Raji (cell line): ENCODE measurements around the gene SLCO6A1.

Experiments used
- POLR2A ChIP-seq: IDR thresholded peaks from 2 replicates; pipeline ENCODE4 v1.6.1; 2011; ENCODE audit warnings: low read depth, low read length, control low read depth; ENCODE audit not compliant: insufficient read depth

Gene SLCO6A1

DNA sequence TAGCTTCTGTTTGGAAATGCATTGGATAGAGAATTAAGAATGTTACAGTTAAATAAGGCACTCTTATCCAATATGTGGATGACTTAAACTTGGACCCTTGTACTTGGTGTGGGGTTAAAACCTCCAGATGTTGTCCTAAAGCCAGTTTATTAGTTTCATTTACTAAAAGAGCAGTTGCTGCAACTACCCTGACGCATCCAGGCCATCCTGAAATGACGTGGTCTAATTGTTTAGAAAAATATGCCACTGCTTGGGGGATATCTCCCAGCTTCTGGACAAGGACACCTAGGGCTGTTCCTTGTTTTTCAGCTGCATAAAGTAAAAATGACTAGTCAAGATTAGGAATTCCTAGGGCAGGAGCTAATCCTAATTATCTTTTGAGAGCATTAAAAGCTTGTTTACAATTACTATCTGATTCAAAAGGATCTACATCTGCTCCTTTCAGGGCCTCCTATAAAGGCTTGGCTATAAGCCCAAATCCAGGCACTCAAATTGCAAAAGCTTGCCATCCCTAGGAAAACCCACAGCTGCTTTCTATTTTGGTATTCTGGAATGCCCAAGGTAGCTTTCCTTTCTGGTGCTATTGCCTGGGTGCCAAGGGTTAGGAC, 157.0 kb downstream of the SLCO6A1 start:
- no peak for TF ChIP-seq POLR2A

GRCh38 chr5:102324714-102325113, 174.1 kb downstream of the SLCO6A1 start:
- no peak for TF ChIP-seq POLR2A
